Measurements from ENCODE around the gene RAB2B. TPM values are rescaled to one million over a fixed set of nuclear protein-coding genes. Genes with fewer than 3 reads are reported as not detected.

RAB2B gene
- total RNA-seq, 1 donor from 2014 or later, result 39.5 TPM

GRCh38 chr14:21428930-21429329, 47.8 kb downstream of the RAB2B start:
- Mint-ChIP-seq H3K4me1 (no peaks in the 10 kb centered on the region), H3K27ac (no peak overlapping the region), H3K4me3 (no peak overlapping the region), H3K36me3 (peaks cover 60% of the 10 kb centered on the region), H3K27me3 (ENCODE audit: low read depth) (no peaks in the 10 kb centered on the region), H3K9me3 (no peaks in the 10 kb centered on the region)
- DNase-seq (ENCODE audit: low spot score in 2 of 2, unreplicated experiment in 2 of 2), result no peak
- TF ChIP-seq, protein P1, sequence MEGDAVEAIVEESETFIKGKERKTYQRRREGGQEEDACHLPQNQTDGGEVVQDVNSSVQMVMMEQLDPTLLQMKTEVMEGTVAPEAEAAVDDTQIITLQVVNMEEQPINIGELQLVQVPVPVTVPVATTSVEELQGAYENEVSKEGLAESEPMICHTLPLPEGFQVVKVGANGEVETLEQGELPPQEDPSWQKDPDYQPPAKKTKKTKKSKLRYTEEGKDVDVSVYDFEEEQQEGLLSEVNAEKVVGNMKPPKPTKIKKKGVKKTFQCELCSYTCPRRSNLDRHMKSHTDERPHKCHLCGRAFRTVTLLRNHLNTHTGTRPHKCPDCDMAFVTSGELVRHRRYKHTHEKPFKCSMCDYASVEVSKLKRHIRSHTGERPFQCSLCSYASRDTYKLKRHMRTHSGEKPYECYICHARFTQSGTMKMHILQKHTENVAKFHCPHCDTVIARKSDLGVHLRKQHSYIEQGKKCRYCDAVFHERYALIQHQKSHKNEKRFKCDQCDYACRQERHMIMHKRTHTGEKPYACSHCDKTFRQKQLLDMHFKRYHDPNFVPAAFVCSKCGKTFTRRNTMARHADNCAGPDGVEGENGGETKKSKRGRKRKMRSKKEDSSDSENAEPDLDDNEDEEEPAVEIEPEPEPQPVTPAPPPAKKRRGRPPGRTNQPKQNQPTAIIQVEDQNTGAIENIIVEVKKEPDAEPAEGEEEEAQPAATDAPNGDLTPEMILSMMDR (IDR thresholded peaks at IDR 0.05; ENCODE audit: unreplicated experiment), result no peak

GRCh38 chr14:21426692-21427091, 50.1 kb downstream of the RAB2B start:
- TF ChIP-seq, protein P1 (IDR thresholded peaks at IDR 0.05; ENCODE audit: unreplicated experiment), result no peak
- Mint-ChIP-seq H3K27ac (no peak overlapping the region), H3K27me3 (ENCODE audit: low read depth) (no peaks in the 10 kb centered on the region), H3K36me3 (peaks cover 62% of the 10 kb centered on the region), H3K4me3 (no peak overlapping the region), H3K9me3 (no peaks in the 10 kb centered on the region), H3K4me1 (no peaks in the 10 kb centered on the region)
- no peak for DNase-seq (ENCODE audit: low spot score in 2 of 2, unreplicated experiment in 2 of 2)

DNA sequence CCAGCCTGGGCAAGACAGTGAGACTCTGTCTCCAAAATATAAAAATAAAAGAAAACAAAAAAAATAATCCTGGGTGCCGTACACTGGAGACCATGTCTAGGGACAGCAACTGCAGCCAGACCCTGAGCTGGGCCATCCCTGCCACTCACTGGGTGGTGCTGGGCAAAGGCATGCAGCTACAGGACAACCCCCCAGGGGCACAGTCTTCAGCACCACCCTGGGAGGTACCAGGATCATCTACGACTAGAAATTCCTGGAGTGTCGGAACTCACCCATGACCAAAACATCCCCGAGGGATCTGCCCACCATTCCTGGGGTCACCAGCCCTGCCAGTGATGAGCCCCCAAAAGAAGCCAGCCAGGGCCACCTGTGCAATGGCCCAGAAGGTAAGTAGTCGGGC, 57.2 kb downstream of the RAB2B start:
- Mint-ChIP-seq H3K27ac (no peak overlapping the region), H3K9me3 (no peaks in the 10 kb centered on the region), H3K27me3 (ENCODE audit: low read depth) (no peaks in the 10 kb centered on the region), H3K4me3 (no peak overlapping the region), H3K4me1 (no peaks in the 10 kb centered on the region), H3K36me3 (peaks cover 45% of the 10 kb centered on the region)
- TF ChIP-seq, protein P1 (IDR thresholded peaks at IDR 0.05; ENCODE audit: unreplicated experiment), result no peak
- no peak for DNase-seq (ENCODE audit: low spot score in 2 of 2, unreplicated experiment in 2 of 2)

DNA sequence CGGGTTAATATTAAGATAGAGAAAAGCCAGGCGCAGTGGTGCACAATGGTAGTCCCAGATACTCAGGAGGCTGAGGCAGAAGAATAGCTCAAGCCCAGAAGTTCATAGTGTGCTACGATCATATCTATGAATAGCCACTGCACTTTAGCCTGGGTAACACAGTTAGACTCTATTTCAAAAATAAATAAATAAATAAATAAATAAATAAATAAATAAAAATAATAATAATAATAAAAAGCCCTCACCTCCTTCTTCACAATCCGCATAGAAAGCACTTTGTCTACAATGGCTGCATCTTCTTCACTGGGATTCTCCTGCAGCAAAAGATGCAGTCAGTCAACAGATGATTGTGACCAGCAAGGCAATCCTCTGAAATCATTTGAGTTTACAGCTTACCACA, 61.4 kb downstream of the RAB2B start:
- Mint-ChIP-seq H3K4me1 (no peaks in the 10 kb centered on the region), H3K36me3 (peaks cover 55% of the 10 kb centered on the region)

GRCh38 chr14:21414137-21414631, 62.6 kb downstream of the RAB2B start:
- Mint-ChIP-seq H3K9me3 (no peaks in the 10 kb centered on the region), H3K4me1 (no peaks in the 10 kb centered on the region), H3K36me3 (peaks cover 61% of the 10 kb centered on the region), H3K27ac (no peak overlapping the region), H3K4me3 (no peak overlapping the region), H3K27me3 (ENCODE audit: low read depth) (no peaks in the 10 kb centered on the region)
- no peak for DNase-seq (ENCODE audit: low spot score in 2 of 2, unreplicated experiment in 2 of 2)
- TF ChIP-seq, protein P1 (IDR thresholded peaks at IDR 0.05; ENCODE audit: unreplicated experiment), result no peak

More for the DNA sequence above, 61.4 kb downstream of the RAB2B start:
- Mint-ChIP-seq H3K4me3 (no peak overlapping the region), H3K27me3 (ENCODE audit: low read depth) (no peaks in the 10 kb centered on the region), H3K9me3 (no peaks in the 10 kb centered on the region), H3K27ac (no peak overlapping the region)
- DNase-seq (ENCODE audit: low spot score in 2 of 2, unreplicated experiment in 2 of 2), result no peak
- TF ChIP-seq, protein P1 (IDR thresholded peaks at IDR 0.05; ENCODE audit: unreplicated experiment), result no peak

Other genes starting within 250 kb of the RAB2B start
- gene HNRNPC, start 207.5 kb downstream of the RAB2B start, total RNA-seq, result 669 to 698 TPM (median 675 TPM) in 3 replicates
- 0.29 to 0.35 TPM (median 0.29 TPM) in 3 replicates for gene RPGRIP1, start 196.9 kb downstream of the RAB2B start, total RNA-seq
- 102 to 107 TPM (median 104 TPM) in 3 replicates for gene SUPT16H, start 92.9 kb downstream of the RAB2B start, total RNA-seq
- gene CHD8, start 20.8 kb downstream of the RAB2B start, total RNA-seq, result 123 to 126 TPM (median 124 TPM) in 3 replicates
- 61.1 to 66.3 TPM (median 62.4 TPM) in 3 replicates for gene TOX4, start 236 bp upstream of the RAB2B start, total RNA-seq
- gene METTL3, start 34.4 kb upstream of the RAB2B start, total RNA-seq, result 68.1 to 74.4 TPM (median 69.0 TPM) in 3 replicates
- gene SALL2, start 49.4 kb upstream of the RAB2B start, total RNA-seq, result 44.6 to 45.2 TPM (median 45.2 TPM) in 3 replicates
- gene OR10G3, start 103.1 kb upstream of the RAB2B start, total RNA-seq, result not detected in 3 replicates
- gene OR10G2, start 158.0 kb upstream of the RAB2B start, total RNA-seq, result not detected in 3 replicates
- gene OR4E2, start 176.9 kb upstream of the RAB2B start, total RNA-seq, result not detected in 3 replicates
- not detected in 3 replicates for gene OR4E1, start 196.9 kb upstream of the RAB2B start, total RNA-seq